Right lobe of liver (tissue), 6 donors: ENCODE results near the gene GSTA3. TPM values are rescaled to one million over a fixed set of nuclear protein-coding genes. Genes with fewer than 3 reads are reported as not detected.

Experiments
- ATAC-seq, 4 donors: fragments of 200-7000 bp; cut with Tn5 transposase; one replicate each; pipeline ENCODE4 v1.9.1; 2020; ENCODE audit warnings: mild to moderate bottlenecking in 4 of 4, moderate library complexity in 4 of 4
- DNase-seq, 3 donors: peaks; one replicate each; pipeline ENCODE4 v3.0.0-alpha.2; 2020
- H3K27ac ChIP-seq, 3 donors: fragments of 200-600 bp; one replicate each; pipeline ENCODE4 v1.8.0; 2022
- H3K27me3 ChIP-seq, 2 donors: fragments of 200-600 bp; one replicate each; pipeline ENCODE4 v1.8.0; 2022
- H3K36me3 ChIP-seq, 4 donors: fragments of 200-600 bp; sonication (generic) in 1 of 4; one replicate each; pipeline versions ENCODE4 v1.5.1 to v1.8.0; 2017 to 2022; ENCODE audit warnings: control low read depth in 1 of 4
- H3K4me1 ChIP-seq, 4 donors: fragments of 200-600 bp; sonication (generic) in 1 of 4; one replicate each; pipeline versions ENCODE4 v1.5.1 to v1.8.0; 2017 to 2022; ENCODE audit warnings: control low read depth in 1 of 4
- H3K4me3 ChIP-seq, 3 donors: fragments of 200-600 bp; one replicate each; pipeline ENCODE4 v1.8.0; 2022
- H3K9me3 ChIP-seq, 4 donors: fragments of 200-600 bp; sonication (generic) in 1 of 4; one replicate each; pipeline versions ENCODE4 v1.5.1 to v1.8.0; 2017 to 2022; ENCODE audit warnings: control low read depth in 1 of 4
- POLR2A ChIP-seq: fragments of 450-650 bp; IDR thresholded peaks from one replicate; pipeline ENCODE4 v1.6.1; 2017; ENCODE audit warnings: antibody characterized with exemption, mild to moderate bottlenecking
- whole genome bisulfite sequencing: methylation state at CpG from one replicate; pipeline ENCODE4 v1.1.6; 2018; ENCODE audit warnings: low coverage, low lambda C conversion rate; ENCODE audit not compliant: insufficient coverage; ENCODE audit errors: missing lambda C conversion rate; 5-methylcytosine and 5-hydroxymethylcytosine counted together
- intact Hi-C, 2 donors: fragments of 100-400 bp; cut with DNase I; formaldehyde crosslinking; loops; one replicate each; pipeline versions ENCODE4 v1.11.2 to v1.14.1; 2022
- long read RNA-seq: library from polyadenylated mRNA; unstranded; transcript quantifications from one replicate; pipeline ENCODE4 v2.0.0, GENCODE V29; 2019
- total RNA-seq, 6 experiments: library from RNA; depleted of rRNA in 2 of 6; stranded (reverse); fragments of >200 nt in 2 of 6; fragmentation: NEBNext Ultra II Directional in 3 of 6; extraction: Animal tissue kit (Norgen Biotek cat#: 25700) in 3 of 6; gene quantifications; one replicate each; pipeline versions ENCODE4 v1.1.0 to v1.2.4, GENCODE V29; 2016 to 2023
- TF ChIP-seq, protein P1 (sequence below), 4 donors: fragments of 200-600 bp in 3 of 4; fragments of 450-650 bp in 1 of 4; IDR thresholded peaks; one replicate each; pipeline versions ENCODE4 v1.5.1 to v1.8.0; 2016 to 2022; ENCODE audit warnings: antibody characterized with exemption in 4 of 4, mild to moderate bottlenecking in 2 of 4
- donor health status: DM: no; HTN: yes; CAD: no.
- donor health status: DM: no; HTN: no; CAD: no.
- donor health status: DM: no; HTN: no; CAD: no.
- donor health status: DM: no; HTN: yes; CAD: no.
- donor health status: DM: no; HTN: yes; CAD: no.

Gene GSTA3
- not detected for total RNA-seq
- long read RNA-seq = 0 reads

- no peaks in the 10 kb centered on the region for H3K27me3 ChIP-seq
- no peak for TF ChIP-seq POLR2A
- TF ChIP-seq, protein P1, sequence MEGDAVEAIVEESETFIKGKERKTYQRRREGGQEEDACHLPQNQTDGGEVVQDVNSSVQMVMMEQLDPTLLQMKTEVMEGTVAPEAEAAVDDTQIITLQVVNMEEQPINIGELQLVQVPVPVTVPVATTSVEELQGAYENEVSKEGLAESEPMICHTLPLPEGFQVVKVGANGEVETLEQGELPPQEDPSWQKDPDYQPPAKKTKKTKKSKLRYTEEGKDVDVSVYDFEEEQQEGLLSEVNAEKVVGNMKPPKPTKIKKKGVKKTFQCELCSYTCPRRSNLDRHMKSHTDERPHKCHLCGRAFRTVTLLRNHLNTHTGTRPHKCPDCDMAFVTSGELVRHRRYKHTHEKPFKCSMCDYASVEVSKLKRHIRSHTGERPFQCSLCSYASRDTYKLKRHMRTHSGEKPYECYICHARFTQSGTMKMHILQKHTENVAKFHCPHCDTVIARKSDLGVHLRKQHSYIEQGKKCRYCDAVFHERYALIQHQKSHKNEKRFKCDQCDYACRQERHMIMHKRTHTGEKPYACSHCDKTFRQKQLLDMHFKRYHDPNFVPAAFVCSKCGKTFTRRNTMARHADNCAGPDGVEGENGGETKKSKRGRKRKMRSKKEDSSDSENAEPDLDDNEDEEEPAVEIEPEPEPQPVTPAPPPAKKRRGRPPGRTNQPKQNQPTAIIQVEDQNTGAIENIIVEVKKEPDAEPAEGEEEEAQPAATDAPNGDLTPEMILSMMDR (IDR thresholded peaks at IDR 0.05) = no peak
- H3K27ac ChIP-seq = no peak within 1 kb of the TSS
- no peak within 1 kb of the TSS for H3K4me3 ChIP-seq
- intact Hi-C loops = no loop called here
- H3K4me1 ChIP-seq = peaks cover 0 to 3% (median 0%) of the 10 kb centered on the region in 4 donors
- DNase-seq = no peak
- ATAC-seq = no peak
- no peaks in the 10 kb centered on the region for H3K9me3 ChIP-seq
- 100% methylated on average over 2 of the region's 2 CpGs for WGBS
- H3K36me3 ChIP-seq = no peaks in the 10 kb centered on the region
Measured at GRCh38 chr6:52909531-52909930, at the start of gene GSTA3. GSTA3 (minus strand) TSS chr6:52909698; CDS start chr6:52905834, 3,864 bp downstream.

DNA sequence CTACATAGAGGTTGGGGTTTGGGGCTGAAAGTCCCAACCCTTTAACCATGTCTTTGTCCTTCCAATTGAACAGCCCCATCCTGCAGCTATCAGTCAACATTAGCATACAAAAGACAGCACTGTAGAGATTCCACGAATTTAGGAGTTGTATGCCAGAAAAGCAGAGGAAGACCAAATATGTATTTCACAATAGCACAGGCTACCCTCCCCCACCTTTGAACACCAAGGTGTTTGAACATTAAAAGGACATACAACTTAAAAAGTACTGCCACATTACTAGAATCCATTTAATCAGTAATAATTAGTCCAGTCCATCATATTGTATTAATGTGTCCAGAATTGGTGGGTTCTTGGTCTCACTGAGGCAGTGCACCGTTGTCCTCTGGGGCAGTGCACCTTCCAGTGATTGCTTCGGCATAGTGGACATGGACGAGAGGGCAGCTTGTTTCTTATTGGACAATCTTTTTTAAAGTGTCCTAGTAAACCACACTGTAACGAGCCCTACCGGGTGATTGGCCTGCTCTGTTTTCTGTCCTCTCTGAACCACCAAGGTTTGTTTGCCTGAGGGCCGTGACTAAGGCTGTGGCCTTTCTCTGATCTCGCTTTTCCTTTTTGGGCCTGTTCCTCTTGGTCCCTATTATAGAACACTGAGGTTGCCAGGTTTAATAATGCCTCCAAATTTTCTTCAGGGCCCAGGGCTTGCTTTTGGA, 49.2 kb upstream of the GSTA3 start:
- H3K4me1 ChIP-seq = no peaks in the 10 kb centered on the region
- no peaks in the 10 kb centered on the region for H3K27me3 ChIP-seq
- intact Hi-C loops = no loop called here
- TF ChIP-seq, protein P1 (IDR thresholded peaks at IDR 0.05) = no peak
- TF ChIP-seq POLR2A = no peak
- 58% methylated on average over 7 of the region's 8 CpGs for WGBS
- no peak for DNase-seq
- no peaks in the 10 kb centered on the region for H3K9me3 ChIP-seq
- H3K27ac ChIP-seq = no peak overlapping the region
- ATAC-seq = peak in 1 of 4 donors; percentile 23
- no peaks in the 10 kb centered on the region for H3K36me3 ChIP-seq
- no peak overlapping the region for H3K4me3 ChIP-seq

GRCh38 chr6:52955871-52956270, 46.4 kb upstream of the GSTA3 start:
- WGBS = 83% methylated on average over 7 of the region's 7 CpGs
- Histone ChIP-seq H3K4me1 (no peaks in the 10 kb centered on the region), H3K27me3 (no peaks in the 10 kb centered on the region), H3K36me3 (no peaks in the 10 kb centered on the region), H3K27ac (no peak overlapping the region), H3K9me3 (no peaks in the 10 kb centered on the region), H3K4me3 (no peak overlapping the region)
- ATAC-seq (no peak), DNase-seq (no peak)
- TF ChIP-seq POLR2A = no peak
- TF ChIP-seq, protein P1 (IDR thresholded peaks at IDR 0.05) = no peak
- intact Hi-C loops = no loop called here

DNA sequence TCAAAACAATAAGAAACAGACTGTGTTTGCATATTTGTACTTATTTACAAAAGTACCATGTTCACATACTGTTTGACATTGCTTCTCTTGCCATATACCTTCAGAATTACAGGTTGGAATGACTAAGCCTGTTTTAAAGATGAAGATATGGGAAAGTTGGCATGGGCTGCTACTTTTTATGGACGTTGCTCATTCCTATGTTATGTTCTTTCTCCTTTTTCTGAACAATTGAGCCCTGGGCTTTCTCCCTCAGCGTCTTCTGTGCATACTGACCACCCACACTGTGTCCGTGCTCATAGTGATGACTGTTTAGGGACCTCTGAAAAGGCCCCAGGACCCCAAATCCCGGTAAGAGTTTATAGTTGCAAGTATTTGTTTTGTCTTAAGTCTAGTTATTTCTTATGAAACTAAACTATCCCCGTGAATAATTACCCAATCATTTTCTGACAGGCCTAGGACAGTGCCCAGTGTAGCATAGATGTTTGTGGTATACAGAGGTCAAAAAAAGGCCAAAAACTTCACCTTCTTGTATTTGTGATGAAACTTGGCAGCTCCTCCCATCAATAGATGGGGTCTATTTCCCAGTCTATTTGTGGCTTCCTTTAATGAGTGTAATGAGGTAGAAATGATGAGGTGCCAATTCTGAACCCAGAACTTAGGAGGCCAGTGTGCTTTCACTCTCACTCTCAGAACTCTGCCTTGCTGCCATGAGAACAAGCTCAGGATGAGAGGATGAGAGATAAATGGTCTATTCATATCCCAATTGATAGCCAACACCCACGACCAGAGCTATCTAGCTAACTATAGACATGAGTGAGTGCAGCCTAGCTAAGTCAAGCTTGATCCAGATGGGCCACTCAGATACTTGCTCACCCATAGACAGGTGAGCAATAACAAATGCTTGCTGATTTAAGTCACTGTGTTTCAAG, 44.7 kb upstream of the GSTA3 start:
- ATAC-seq (no peak), DNase-seq (no peak)
- no peaks in the 10 kb centered on the region for H3K9me3 ChIP-seq
- H3K27me3 ChIP-seq = no peaks in the 10 kb centered on the region
- H3K4me1 ChIP-seq = no peaks in the 10 kb centered on the region
- WGBS = 63% methylated on average over 6 of the region's 6 CpGs
- TF ChIP-seq, protein P1 (IDR thresholded peaks at IDR 0.05) = no peak
- no peak for TF ChIP-seq POLR2A
- no peak overlapping the region for H3K4me3 ChIP-seq
- intact Hi-C loops = no loop called here
- no peaks in the 10 kb centered on the region for H3K36me3 ChIP-seq
- no peak overlapping the region for H3K27ac ChIP-seq
